DND-41 (cell line): Measurements from ENCODE around the gene RAF1.

ENCODE experiments used
- ATAC-seq: fragments of 200-7000 bp; cut with Tn5 transposase; 3 replicates; pipeline ENCODE4 v1.9.1; 2021; ENCODE audit warnings: low read depth; ENCODE audit not compliant: insufficient read depth
- DNase-seq: peaks from one replicate; pipeline ENCODE4 v3.0.0-alpha.2; 2020
- H2AFZ ChIP-seq: 2 replicates; pipeline ENCODE4 v1.6.0; 2012; ENCODE audit warnings: low read depth, low read length
- H3K27ac ChIP-seq: 2 replicates; pipeline ENCODE4 v1.5.1; 2012; ENCODE audit warnings: low read length, inconsistent platforms
- H3K27me3 ChIP-seq: fragments of 200-600 bp; sonication (generic); 2 replicates; pipeline ENCODE4 v1.6.0; 2012; ENCODE audit warnings: low read length, mild to moderate bottlenecking, inconsistent platforms; ENCODE audit not compliant: insufficient read depth, poor library complexity
- H3K36me3 ChIP-seq: 2 replicates; pipeline ENCODE4 v1.5.1; 2012; ENCODE audit warnings: low read length, inconsistent platforms; ENCODE audit not compliant: insufficient read depth
- H3K4me1 ChIP-seq: 2 replicates; pipeline ENCODE4 v1.5.1; 2012; ENCODE audit warnings: mild to moderate bottlenecking, low read length; ENCODE audit not compliant: insufficient read depth
- H3K4me2 ChIP-seq: 2 replicates; pipeline ENCODE4 v1.6.0; 2012; ENCODE audit warnings: mild to moderate bottlenecking, moderate library complexity, low read length, inconsistent platforms; ENCODE audit not compliant: insufficient read depth
- H3K4me3 ChIP-seq, 2 experiments: fragments of 200-600 bp in 1 of 2; shearing (Covaris generic) in 1 of 2; 2 replicates each; pipeline ENCODE4 v1.5.1; 2012 to 2016; ENCODE audit warnings: inconsistent platforms in 2 of 2, low read length in 2 of 2, mild to moderate bottlenecking in 2 of 2, low read depth in 1 of 2, moderate library complexity in 1 of 2
- H3K79me2 ChIP-seq: 2 replicates; pipeline ENCODE4 v1.6.0; 2012; ENCODE audit warnings: low read length, inconsistent platforms; ENCODE audit not compliant: insufficient read depth
- H3K9ac ChIP-seq: 2 replicates; pipeline ENCODE4 v1.6.0; 2012; ENCODE audit warnings: low read depth, mild to moderate bottlenecking, inconsistent platforms, low read length, moderate library complexity
- H3K9me3 ChIP-seq: 2 replicates; pipeline ENCODE4 v1.5.1; 2012; ENCODE audit warnings: low read length, moderate library complexity, mild to moderate bottlenecking, inconsistent platforms; ENCODE audit not compliant: insufficient read depth, severe bottlenecking
- H4K20me1 ChIP-seq: 2 replicates; pipeline ENCODE4 v1.6.0; 2012; ENCODE audit warnings: low read length; ENCODE audit not compliant: insufficient read depth
- CTCF ChIP-seq: IDR thresholded peaks from 2 replicates; pipeline ENCODE4 v1.5.1; 2012; ENCODE audit warnings: borderline replicate concordance, low read length, moderate library complexity, mild to moderate bottlenecking; ENCODE audit not compliant: poor library complexity, severe bottlenecking; ENCODE audit errors: extremely low read depth
- EZH2 ChIP-seq: IDR thresholded peaks from 3 replicates; pipeline ENCODE4 v1.6.1; 2012; ENCODE audit warnings: borderline replicate concordance, low read depth, mild to moderate bottlenecking, moderate library complexity, low read length, inconsistent platforms; ENCODE audit not compliant: severe bottlenecking

Gene RAF1

GRCh38 chr3:12695916-12696315 is 32.0 kb upstream of the RAF1 start:
- Histone ChIP-seq H3K9ac (no peak overlapping the region), H3K79me2 (no peaks in the 10 kb centered on the region), H3K4me3 (no peak overlapping the region), H4K20me1 (0 out of 2 replicates have a peak, but pooled peaks cover 2% of the 10 kb centered on the region), H2AFZ (no peak overlapping the region), H3K9me3 (no peaks in the 10 kb centered on the region), H3K4me1 (no peaks in the 10 kb centered on the region), H3K27ac (no peak overlapping the region), H3K4me2 (no peak overlapping the region), H3K27me3 (no peaks in the 10 kb centered on the region), H3K36me3 (no peaks in the 10 kb centered on the region)
- ATAC-seq, result no peak
- TF ChIP-seq CTCF, result no peak
- TF ChIP-seq EZH2, result no peak
- DNase-seq, result no peak

GRCh38 chr3:12695112-12695511 is 31.2 kb upstream of the RAF1 start:
- no peak for TF ChIP-seq CTCF
- no peak for TF ChIP-seq EZH2
- H3K9ac ChIP-seq, result no peak overlapping the region
- H2AFZ ChIP-seq, result no peak overlapping the region
- H4K20me1 ChIP-seq, result 0 out of 2 replicates have a peak, but pooled peaks cover 2% of the 10 kb centered on the region
- H3K27ac ChIP-seq, result no peak overlapping the region
- no peaks in the 10 kb centered on the region for H3K79me2 ChIP-seq
- no peak for ATAC-seq
- no peak overlapping the region for H3K4me3 ChIP-seq
- no peaks in the 10 kb centered on the region for H3K4me1 ChIP-seq
- H3K9me3 ChIP-seq, result no peaks in the 10 kb centered on the region
- no peaks in the 10 kb centered on the region for H3K36me3 ChIP-seq
- no peak for DNase-seq
- no peaks in the 10 kb centered on the region for H3K27me3 ChIP-seq
- no peak overlapping the region for H3K4me2 ChIP-seq

GRCh38 chr3:12692444-12692843 is 28.5 kb upstream of the RAF1 start:
- H3K27me3 ChIP-seq, result no peaks in the 10 kb centered on the region
- ATAC-seq (no peak), DNase-seq (no peak)
- no peak overlapping the region for H3K4me3 ChIP-seq
- no peaks in the 10 kb centered on the region for H3K9me3 ChIP-seq
- no peaks in the 10 kb centered on the region for H3K79me2 ChIP-seq
- no peak overlapping the region for H2AFZ ChIP-seq
- H4K20me1 ChIP-seq, result 0 out of 2 replicates have a peak, but pooled peaks cover 2% of the 10 kb centered on the region
- no peak overlapping the region for H3K9ac ChIP-seq
- no peaks in the 10 kb centered on the region for H3K36me3 ChIP-seq
- no peak overlapping the region for H3K4me2 ChIP-seq
- no peak overlapping the region for H3K27ac ChIP-seq
- TF ChIP-seq EZH2, result no peak
- TF ChIP-seq CTCF, result no peak
- no peaks in the 10 kb centered on the region for H3K4me1 ChIP-seq
